Gastrocnemius medialis (tissue), 4 donors: Measurements from ENCODE around the gene MEG3.

Experiments used
- CTCF ChIP-seq, 5 experiments: fragments of 450-650 bp in 3 of 5; fragments of 200-600 bp in 2 of 5; sonication (generic) in 2 of 5; IDR thresholded peaks in 4 of 5; conservative IDR thresholded peaks in 1 of 5; 1 replicate in 4 of 5; 2 replicates in 1 of 5; pipeline ENCODE4 v1.5.1; 2016 to 2019; ENCODE audit warnings: antibody characterized with exemption in 5 of 5, mild to moderate bottlenecking in 3 of 5, moderate library complexity in 3 of 5
- POLR2A ChIP-seq, 2 donors: fragments of 450-650 bp; IDR thresholded peaks; one replicate each; pipeline ENCODE4 v1.6.1; 2017; ENCODE audit warnings: antibody characterized with exemption in 2 of 2, mild to moderate bottlenecking in 2 of 2, moderate library complexity in 2 of 2

GRCh38 chr14:100834794-100835547 is 9.1 kb downstream of the MEG3 start:
- TF ChIP-seq POLR2A (IDR thresholded peaks at IDR 0.05) (no peak), CTCF (IDR thresholded peaks at IDR 0.05 in 4 of 5, conservative IDR thresholded peaks at IDR 0.05 in 1 of 5) (no peak)
